Spleen (tissue), 11 donors: Measurements from ENCODE around the gene CPOX. TPM values are rescaled to one million over a fixed set of nuclear protein-coding genes. Genes with fewer than 3 reads are reported as not detected.

Source experiments
- DNase-seq: peaks from one replicate; pipeline ENCODE4 v3.0.0-alpha.2; 2020
- H3K27ac ChIP-seq, 8 donors: fragments of 200-600 bp; sonication (generic) in 7 of 8; 1 replicate in 4 of 8; 2 replicates in 4 of 8; pipeline versions ENCODE4 v1.5.0 to v1.8.0; 2016 to 2021; ENCODE audit warnings: inconsistent platforms in 4 of 8, mild to moderate bottlenecking in 4 of 8, moderate library complexity in 1 of 8
- H3K27me3 ChIP-seq, 7 donors: fragments of 200-600 bp; sonication (generic) in 6 of 7; replicated peaks in 1 of 7; 1 replicate in 4 of 7; 2 replicates in 3 of 7; pipeline versions ENCODE4 v1.5.0 to v1.8.0; 2016 to 2021; ENCODE audit warnings: inconsistent platforms in 3 of 7, mild to moderate bottlenecking in 1 of 7
- H3K36me3 ChIP-seq, 6 donors: fragments of 200-600 bp; sonication (generic) in 5 of 6; 1 replicate in 4 of 6; 2 replicates in 2 of 6; pipeline versions ENCODE4 v1.5.0 to v1.8.0; 2016 to 2021; ENCODE audit warnings: inconsistent platforms in 2 of 6
- H3K4me1 ChIP-seq, 6 donors: fragments of 200-600 bp; sonication (generic) in 5 of 6; 1 replicate in 3 of 6; 2 replicates in 3 of 6; pipeline versions ENCODE4 v1.5.0 to v1.8.0; 2016 to 2021; ENCODE audit warnings: inconsistent platforms in 3 of 6
- H3K4me3 ChIP-seq, 8 donors: fragments of 200-600 bp; sonication (generic) in 7 of 8; 1 replicate in 4 of 8; 2 replicates in 4 of 8; pipeline versions ENCODE4 v1.5.0 to v1.8.0; 2016 to 2021; ENCODE audit warnings: inconsistent platforms in 4 of 8, mild to moderate bottlenecking in 4 of 8, moderate library complexity in 2 of 8
- H3K9me3 ChIP-seq, 8 donors: fragments of 200-600 bp; sonication (generic) in 7 of 8; 1 replicate in 4 of 8; 2 replicates in 4 of 8; pipeline versions ENCODE4 v1.5.0 to v1.8.0; 2016 to 2021; ENCODE audit warnings: inconsistent platforms in 4 of 8
- CTCF ChIP-seq, 11 experiments: fragments of 200-600 bp in 7 of 11; fragments of 450-650 bp in 4 of 11; sonication (generic) in 4 of 11; IDR thresholded peaks in 8 of 11; conservative IDR thresholded peaks in 3 of 11; 1 replicate in 7 of 11; 2 replicates in 4 of 11; pipeline versions ENCODE4 v1.4.0 to v1.8.0; 2016 to 2021; ENCODE audit warnings: antibody characterized with exemption in 11 of 11, inconsistent platforms in 4 of 11, mild to moderate bottlenecking in 1 of 11
- POLR2A ChIP-seq, 3 donors: fragments of 450-650 bp; IDR thresholded peaks; one replicate each; pipeline ENCODE4 v1.5.1; 2017; ENCODE audit warnings: antibody characterized with exemption in 3 of 3, mild to moderate bottlenecking in 1 of 3
- POLR2AphosphoS5 ChIP-seq, 3 donors: sonication (generic); formaldehyde crosslinking; IDR thresholded peaks; one replicate each; pipeline ENCODE4 v1.5.1; 2017; ENCODE audit warnings: antibody characterized with exemption in 3 of 3
- WGBS, 5 donors: extraction: QIAGEN DNeasy Blood & Tissue Kit in 3 of 5; methylation state at CpG; one replicate each; pipeline versions ENCODE4 v1.1.5 to v1.1.7; 2013 to 2018; 5-methylcytosine and 5-hydroxymethylcytosine counted together
- intact Hi-C: fragments of 100-400 bp; cut with DNase I; formaldehyde crosslinking; loops from one replicate; pipeline ENCODE4 v1.15.0; 2023; ENCODE audit warnings: low total_unique reads
- polyA plus RNA-seq, 3 donors: library from polyadenylated mRNA; stranded (reverse); fragments of 200-250 nt; gene quantifications; one replicate each; pipeline ENCODE4 v1.2.1, GENCODE V29; 2013
- total RNA-seq, 7 donors: library from RNA; depleted of rRNA in 3 of 7; stranded (reverse); fragments of >200 nt in 3 of 7; fragmentation: NEBNext Ultra II Directional in 4 of 7; extraction: Animal tissue kit (Norgen Biotek cat#: 25700) in 4 of 7; gene quantifications; one replicate each; pipeline versions ENCODE4 v1.1.0 to v1.2.1, GENCODE V29; 2016 to 2021
- donor health status: healthy with polysubstance abuse.
- donor health status: DM: no; HTN: no; CAD: no; lungs with moderate emphysema.
- donor health status: DM: no; HTN: no; CAD: no.
- donor health status: Bipolar disorder and iron deficiency.
- donor health status: healthy.
- donor health status: DM: no; HTN: no; CAD: no.
- donor health status: DM: yes; HTN: yes; CAD: no.

The CPOX gene
- total and polyA plus RNA-seq, 10 donors: 9.8 to 26.0 (median 16.6) TPM

GRCh38 chr3:98628317-98628716 is 34.9 kb upstream of the CPOX start:
- Histone ChIP-seq H3K4me3 (no peak overlapping the region), H3K36me3 (no peaks in the 10 kb centered on the region), H3K27me3 (no peaks in the 10 kb centered on the region), H3K9me3 (no peaks in the 10 kb centered on the region), H3K4me1 (no peaks in the 10 kb centered on the region), H3K27ac (no peak overlapping the region)
- intact Hi-C loops: no loop called here
- no peak for TF ChIP-seq POLR2AphosphoS5 (IDR thresholded peaks at IDR 0.05)
- TF ChIP-seq CTCF (IDR thresholded peaks at IDR 0.05 in 8 of 11, conservative IDR thresholded peaks at IDR 0.05 in 3 of 11): no peak
- no peak for TF ChIP-seq POLR2A (IDR thresholded peaks at IDR 0.05)
- no peak for DNase-seq

GRCh38 chr3:98626151-98626550 is 32.7 kb upstream of the CPOX start:
- Histone ChIP-seq H3K4me3 (no peak overlapping the region), H3K4me1 (no peaks in the 10 kb centered on the region), H3K36me3 (no peaks in the 10 kb centered on the region), H3K9me3 (no peaks in the 10 kb centered on the region), H3K27me3 (no peaks in the 10 kb centered on the region), H3K27ac (no peak overlapping the region)
- intact Hi-C loops: no loop called here
- DNase-seq: no peak
- 85 to 98% (median 89%) methylated on average over 4 of the region's 4 CpGs for WGBS, 5 donors
- TF ChIP-seq POLR2A (IDR thresholded peaks at IDR 0.05) (no peak), CTCF (IDR thresholded peaks at IDR 0.05 in 8 of 11, conservative IDR thresholded peaks at IDR 0.05 in 3 of 11) (no peak), POLR2AphosphoS5 (IDR thresholded peaks at IDR 0.05) (no peak)

GRCh38 chr3:98623572-98624280 is 30.3 kb upstream of the CPOX start:
- Histone ChIP-seq H3K9me3 (no peaks in the 10 kb centered on the region), H3K36me3 (no peaks in the 10 kb centered on the region), H3K27ac (no peak overlapping the region), H3K4me3 (no peak overlapping the region), H3K4me1 (no peaks in the 10 kb centered on the region), H3K27me3 (no peaks in the 10 kb centered on the region)
- no peak for DNase-seq
- 82 to 90% (median 85%) methylated on average over 3 of the region's 3 CpGs for WGBS, 5 donors
- TF ChIP-seq POLR2A (IDR thresholded peaks at IDR 0.05) (no peak), POLR2AphosphoS5 (IDR thresholded peaks at IDR 0.05) (no peak), CTCF (IDR thresholded peaks at IDR 0.05 in 8 of 11, conservative IDR thresholded peaks at IDR 0.05 in 3 of 11) (no peak)
- intact Hi-C loops: no loop called here

GRCh38 chr3:98617841-98618240 is 24.4 kb upstream of the CPOX start:
- Histone ChIP-seq H3K27me3 (peaks cover 0 to 3% (median 0%) of the 10 kb centered on the region in 7 donors), H3K27ac (no peak overlapping the region), H3K9me3 (no peaks in the 10 kb centered on the region), H3K36me3 (no peaks in the 10 kb centered on the region), H3K4me1 (no peaks in the 10 kb centered on the region), H3K4me3 (no peak overlapping the region)
- no peak for DNase-seq
- TF ChIP-seq POLR2AphosphoS5 (IDR thresholded peaks at IDR 0.05) (no peak), POLR2A (IDR thresholded peaks at IDR 0.05) (no peak), CTCF (IDR thresholded peaks at IDR 0.05 in 8 of 11, conservative IDR thresholded peaks at IDR 0.05 in 3 of 11) (no peak)
- intact Hi-C loops: no loop called here
- WGBS, 5 donors: 91 to 95% (median 95%) methylated on average over 2 of the region's 2 CpGs
